Tongue (tissue), 2 donors: ENCODE data around the gene MDM1. TPM values are rescaled to one million over a fixed set of nuclear protein-coding genes. Genes with fewer than 3 reads are reported as not detected.

ENCODE experiments used
- DNase-seq: peaks from one replicate; pipeline ENCODE4 v3.0.0-alpha.2; 2015
- total RNA-seq: library from RNA; depleted of rRNA; stranded (reverse); fragments of >200 nt; gene quantifications from one replicate; pipeline ENCODE4 v1.2.3, GENCODE V29; 2014

Gene MDM1
- 21.2 TPM for total RNA-seq

GRCh38 chr12:68331869-68332727 lies at the start of gene MDM1:
Gene MDM1 (minus strand): TSS chr12:68332362. CDS start chr12:68332245, 117 bp downstream.
- peak; percentile 99 for DNase-seq

GRCh38 chr12:68381476-68382219 lies 49.5 kb upstream of the MDM1 start:
- DNase-seq: no peak

- DNase-seq: peak; percentile 76
These were observed 46.9 kb upstream of the MDM1 start for GRCh38 chr12:68378872-68379606.

- DNase-seq: no peak
These were observed 45.7 kb upstream of the MDM1 start for GRCh38 chr12:68377881-68378280.

GRCh38 chr12:68376901-68377300 lies 44.7 kb upstream of the MDM1 start:
- DNase-seq: no peak

- DNase-seq: no peak
These were observed 43.9 kb upstream of the MDM1 start for GRCh38 chr12:68375756-68376695.

GRCh38 chr12:68374307-68374982 lies 42.3 kb upstream of the MDM1 start:
- no peak for DNase-seq

GRCh38 chr12:68370667-68371066 lies 38.5 kb upstream of the MDM1 start:
- DNase-seq: no peak

- DNase-seq: no peak
These were observed 37.9 kb upstream of the MDM1 start for GRCh38 chr12:68370006-68370590.

- DNase-seq: no peak
These were observed 36.2 kb upstream of the MDM1 start for GRCh38 chr12:68368327-68368726.

- DNase-seq: no peak
These were observed 35.7 kb upstream of the MDM1 start for GRCh38 chr12:68367903-68368302.

GRCh38 chr12:68367116-68367515 lies 35.0 kb upstream of the MDM1 start:
- no peak for DNase-seq

GRCh38 chr12:68364893-68365725 lies 32.9 kb upstream of the MDM1 start:
- peak; percentile 90 for DNase-seq

GRCh38 chr12:68364328-68364727 lies 32.2 kb upstream of the MDM1 start:
- no peak for DNase-seq

- no peak for DNase-seq
These were observed 29.8 kb upstream of the MDM1 start for GRCh38 chr12:68361953-68362352.

GRCh38 chr12:68359674-68360073 lies 27.5 kb upstream of the MDM1 start:
- no peak for DNase-seq

- DNase-seq: peak; percentile 85
These were observed 26.6 kb upstream of the MDM1 start for GRCh38 chr12:68358532-68359485.

- DNase-seq: no peak
These were observed 24.8 kb upstream of the MDM1 start for GRCh38 chr12:68356986-68357385.
